Measurements from ENCODE around the gene NPHP4.

NPHP4 gene

GRCh38 chr1:5980314-5981008 lies 11.8 kb downstream of the NPHP4 start:
- no peak overlapping the region for H3K27ac ChIP-seq (ENCODE audit: low read length)

GRCh38 chr1:5979536-5980313 lies 12.5 kb downstream of the NPHP4 start:
- Histone ChIP-seq H3K4me3 (ENCODE audit: low read depth in 1 of 2, low read length in 2 of 2) (no peak overlapping the region), H3K9me3 (ENCODE audit: control insufficient read depth in 1 of 2, low read length in 2 of 2) (no peaks in the 10 kb centered on the region), H3K27ac (ENCODE audit: low read length) (no peak overlapping the region), H3K27me3 (ENCODE audit: low read depth, low read length) (no peaks in the 10 kb centered on the region), H3K4me1 (ENCODE audit: control insufficient read depth in 1 of 2, insufficient read depth in 2 of 2, low read length in 2 of 2) (peaks cover 0 to 6% of the 10 kb centered on the region in 2 donors), H3K36me3 (ENCODE audit: control insufficient read depth in 1 of 2, insufficient read depth in 2 of 2, low read length in 2 of 2) (peaks cover 9 to 12% of the 10 kb centered on the region in 2 donors)

More at GRCh38 chr1:5980314-5981008, 11.8 kb downstream of the NPHP4 start:
- peaks cover 16% of the 10 kb centered on the region in 2 donors for H3K36me3 ChIP-seq (ENCODE audit: control insufficient read depth in 1 of 2, insufficient read depth in 2 of 2, low read length in 2 of 2)
- H3K9me3 ChIP-seq (ENCODE audit: control insufficient read depth in 1 of 2, low read length in 2 of 2) = no peaks in the 10 kb centered on the region
- H3K4me3 ChIP-seq (ENCODE audit: low read depth in 1 of 2, low read length in 2 of 2) = no peak overlapping the region
- H3K27me3 ChIP-seq (ENCODE audit: low read depth, low read length) = no peaks in the 10 kb centered on the region
- peaks cover 0 to 6% of the 10 kb centered on the region in 2 donors for H3K4me1 ChIP-seq (ENCODE audit: control insufficient read depth in 1 of 2, insufficient read depth in 2 of 2, low read length in 2 of 2)

DNA sequence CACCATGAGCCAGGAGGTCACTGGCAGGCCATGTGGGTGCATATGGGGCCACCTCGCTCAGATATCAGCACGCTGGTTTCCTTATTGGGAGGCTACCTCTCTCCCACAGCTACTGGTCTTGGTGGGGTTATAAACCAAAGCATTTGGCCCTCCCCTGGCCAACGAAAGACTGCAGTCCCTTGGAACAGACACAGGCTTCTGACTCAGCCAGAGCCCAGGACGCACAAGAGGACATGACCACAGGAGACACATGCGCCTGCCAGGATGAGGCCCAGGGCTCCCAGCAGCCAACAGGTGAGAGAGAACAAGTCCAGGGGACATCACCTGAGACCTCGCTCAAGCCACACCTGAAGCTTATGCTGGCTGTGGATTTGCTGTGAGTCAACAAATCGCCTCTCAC lies 13.8 kb downstream of the NPHP4 start:
- no peak overlapping the region for H3K4me3 ChIP-seq (ENCODE audit: low read depth in 1 of 2, low read length in 2 of 2)
- no peaks in the 10 kb centered on the region for H3K27me3 ChIP-seq (ENCODE audit: low read depth, low read length)
- no peaks in the 10 kb centered on the region for H3K9me3 ChIP-seq (ENCODE audit: control insufficient read depth in 1 of 2, low read length in 2 of 2)
- no peak overlapping the region for H3K27ac ChIP-seq (ENCODE audit: low read length)
- peaks cover 6 to 12% of the 10 kb centered on the region in 2 donors for H3K36me3 ChIP-seq (ENCODE audit: control insufficient read depth in 1 of 2, insufficient read depth in 2 of 2, low read length in 2 of 2)
- H3K4me1 ChIP-seq (ENCODE audit: control insufficient read depth in 1 of 2, insufficient read depth in 2 of 2, low read length in 2 of 2) = peaks cover 0 to 6% of the 10 kb centered on the region in 2 donors

- H3K4me1 ChIP-seq (ENCODE audit: control insufficient read depth in 1 of 2, insufficient read depth in 2 of 2, low read length in 2 of 2) = peaks cover 0 to 6% of the 10 kb centered on the region in 2 donors
- H3K36me3 ChIP-seq (ENCODE audit: control insufficient read depth in 1 of 2, insufficient read depth in 2 of 2, low read length in 2 of 2) = peaks cover 6 to 12% of the 10 kb centered on the region in 2 donors
- H3K27me3 ChIP-seq (ENCODE audit: low read depth, low read length) = no peaks in the 10 kb centered on the region
- H3K27ac ChIP-seq (ENCODE audit: low read length) = no peak overlapping the region
- no peaks in the 10 kb centered on the region for H3K9me3 ChIP-seq (ENCODE audit: control insufficient read depth in 1 of 2, low read length in 2 of 2)
- no peak overlapping the region for H3K4me3 ChIP-seq (ENCODE audit: low read depth in 1 of 2, low read length in 2 of 2)
These were observed 14.5 kb downstream of the NPHP4 start for GRCh38 chr1:5977494-5978444.

- Histone ChIP-seq H3K27ac (ENCODE audit: low read length) (no peak overlapping the region), H3K4me3 (ENCODE audit: low read depth in 1 of 2, low read length in 2 of 2) (no peak overlapping the region), H3K36me3 (ENCODE audit: control insufficient read depth in 1 of 2, insufficient read depth in 2 of 2, low read length in 2 of 2) (peaks cover 5 to 14% of the 10 kb centered on the region in 2 donors), H3K27me3 (ENCODE audit: low read depth, low read length) (no peaks in the 10 kb centered on the region), H3K4me1 (ENCODE audit: control insufficient read depth in 1 of 2, insufficient read depth in 2 of 2, low read length in 2 of 2) (peaks cover 0 to 6% of the 10 kb centered on the region in 2 donors), H3K9me3 (ENCODE audit: control insufficient read depth in 1 of 2, low read length in 2 of 2) (no peaks in the 10 kb centered on the region)
These were observed 15.3 kb downstream of the NPHP4 start for GRCh38 chr1:5976726-5977493.

DNA sequence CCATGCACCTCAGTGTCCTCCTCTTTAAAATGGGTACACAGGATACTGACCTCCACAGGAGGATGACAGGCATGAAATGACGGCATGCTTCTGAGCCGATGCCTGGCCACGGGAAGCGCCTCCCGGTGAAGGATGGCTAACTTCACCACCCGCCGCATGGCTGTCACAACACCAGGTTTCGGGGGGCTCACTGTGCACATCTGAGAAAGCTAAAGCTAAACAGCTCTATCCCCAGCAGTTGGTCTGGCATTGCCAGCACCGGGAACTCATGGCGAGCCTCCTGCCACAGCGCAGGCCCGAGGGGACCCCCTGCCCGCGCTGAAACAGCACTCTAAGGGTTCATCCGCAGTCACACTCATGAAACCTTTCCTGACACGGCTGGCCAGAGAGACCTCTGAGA lies 16.0 kb downstream of the NPHP4 start:
- Histone ChIP-seq H3K4me3 (ENCODE audit: low read depth in 1 of 2, low read length in 2 of 2) (no peak overlapping the region), H3K27ac (ENCODE audit: low read length) (no peak overlapping the region), H3K4me1 (ENCODE audit: control insufficient read depth in 1 of 2, insufficient read depth in 2 of 2, low read length in 2 of 2) (peaks cover 0 to 6% of the 10 kb centered on the region in 2 donors), H3K27me3 (ENCODE audit: low read depth, low read length) (no peaks in the 10 kb centered on the region), H3K36me3 (ENCODE audit: control insufficient read depth in 1 of 2, insufficient read depth in 2 of 2, low read length in 2 of 2) (peaks cover 3 to 16% of the 10 kb centered on the region in 2 donors), H3K9me3 (ENCODE audit: control insufficient read depth in 1 of 2, low read length in 2 of 2) (no peaks in the 10 kb centered on the region)

- Histone ChIP-seq H3K4me1 (ENCODE audit: control insufficient read depth in 1 of 2, insufficient read depth in 2 of 2, low read length in 2 of 2) (peaks cover 0 to 4% of the 10 kb centered on the region in 2 donors), H3K27ac (ENCODE audit: low read length) (no peak overlapping the region), H3K36me3 (ENCODE audit: control insufficient read depth in 1 of 2, insufficient read depth in 2 of 2, low read length in 2 of 2) (peaks cover 3 to 20% of the 10 kb centered on the region in 2 donors), H3K4me3 (ENCODE audit: low read depth in 1 of 2, low read length in 2 of 2) (no peak overlapping the region), H3K9me3 (ENCODE audit: control insufficient read depth in 1 of 2, low read length in 2 of 2) (no peaks in the 10 kb centered on the region), H3K27me3 (ENCODE audit: low read depth, low read length) (no peaks in the 10 kb centered on the region)
These were observed 16.9 kb downstream of the NPHP4 start for GRCh38 chr1:5975133-5975880.

DNA sequence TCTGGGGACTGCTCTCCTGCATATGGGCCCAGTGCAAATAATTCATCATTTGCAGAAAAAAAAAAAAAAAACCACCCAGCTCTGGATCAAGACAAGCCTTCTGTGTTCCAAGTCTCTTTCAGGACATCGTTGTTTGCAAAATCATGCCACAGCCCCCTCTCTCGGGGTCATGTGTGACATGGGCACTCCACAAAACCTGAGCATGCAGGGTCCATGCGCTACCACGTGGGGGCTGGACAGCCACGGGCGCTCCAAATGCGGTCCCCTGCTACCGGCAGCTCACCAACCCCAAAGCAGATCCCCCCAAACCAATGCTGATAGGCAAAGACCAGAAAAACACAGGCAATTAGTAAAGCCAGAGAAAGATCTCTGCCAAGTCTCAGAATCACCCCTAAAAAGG lies 17.6 kb downstream of the NPHP4 start:
- Histone ChIP-seq H3K4me1 (ENCODE audit: control insufficient read depth in 1 of 2, insufficient read depth in 2 of 2, low read length in 2 of 2) (no peaks in the 10 kb centered on the region), H3K9me3 (ENCODE audit: control insufficient read depth in 1 of 2, low read length in 2 of 2) (no peaks in the 10 kb centered on the region), H3K27ac (ENCODE audit: low read length) (no peak overlapping the region), H3K4me3 (ENCODE audit: low read depth in 1 of 2, low read length in 2 of 2) (no peak overlapping the region), H3K36me3 (ENCODE audit: control insufficient read depth in 1 of 2, insufficient read depth in 2 of 2, low read length in 2 of 2) (peaks cover 3 to 22% of the 10 kb centered on the region in 2 donors), H3K27me3 (ENCODE audit: low read depth, low read length) (no peaks in the 10 kb centered on the region)

- no peaks in the 10 kb centered on the region for H3K27me3 ChIP-seq (ENCODE audit: low read depth, low read length)
- peaks cover 3 to 22% of the 10 kb centered on the region in 2 donors for H3K36me3 ChIP-seq (ENCODE audit: control insufficient read depth in 1 of 2, insufficient read depth in 2 of 2, low read length in 2 of 2)
- no peak overlapping the region for H3K27ac ChIP-seq (ENCODE audit: low read length)
- H3K4me3 ChIP-seq (ENCODE audit: low read depth in 1 of 2, low read length in 2 of 2) = no peak overlapping the region
- H3K4me1 ChIP-seq (ENCODE audit: control insufficient read depth in 1 of 2, insufficient read depth in 2 of 2, low read length in 2 of 2) = no peaks in the 10 kb centered on the region
- no peaks in the 10 kb centered on the region for H3K9me3 ChIP-seq (ENCODE audit: control insufficient read depth in 1 of 2, low read length in 2 of 2)
These were observed 18.5 kb downstream of the NPHP4 start for GRCh38 chr1:5973771-5974170.

DNA sequence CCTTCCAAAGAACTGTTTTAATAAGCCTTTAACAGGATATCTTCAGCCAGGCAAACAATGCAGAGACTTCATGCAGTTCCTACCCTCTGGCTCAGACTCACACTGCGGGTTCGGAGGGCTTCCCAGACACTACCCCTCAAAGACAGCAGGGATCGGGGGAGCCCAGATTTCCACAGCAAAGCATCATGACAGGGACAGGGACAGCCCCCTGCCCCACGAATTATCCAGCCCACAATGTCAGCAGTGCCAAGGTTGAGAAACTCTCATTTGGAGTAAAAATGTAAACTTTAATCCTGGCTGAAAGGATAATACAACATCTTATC lies 20.1 kb downstream of the NPHP4 start:
- H3K4me1 ChIP-seq (ENCODE audit: control insufficient read depth in 1 of 2, insufficient read depth in 2 of 2, low read length in 2 of 2) = no peaks in the 10 kb centered on the region
- no peak overlapping the region for H3K4me3 ChIP-seq (ENCODE audit: low read depth in 1 of 2, low read length in 2 of 2)
- no peaks in the 10 kb centered on the region for H3K27me3 ChIP-seq (ENCODE audit: low read depth, low read length)
- H3K9me3 ChIP-seq (ENCODE audit: control insufficient read depth in 1 of 2, low read length in 2 of 2) = no peaks in the 10 kb centered on the region
- no peak overlapping the region for H3K27ac ChIP-seq (ENCODE audit: low read length)
- H3K36me3 ChIP-seq (ENCODE audit: control insufficient read depth in 1 of 2, insufficient read depth in 2 of 2, low read length in 2 of 2) = peaks cover 3 to 31% of the 10 kb centered on the region in 2 donors

Measured in muscle layer of duodenum (tissue), 2 donors.